ENCODE measurements around the gene PPIB.
"Not testable (repeated sequence)": the region's sequence is repeated elsewhere in the genome, so short reads cannot be mapped to it uniquely, and the experiment has no call there.

Gene PPIB

DNA sequence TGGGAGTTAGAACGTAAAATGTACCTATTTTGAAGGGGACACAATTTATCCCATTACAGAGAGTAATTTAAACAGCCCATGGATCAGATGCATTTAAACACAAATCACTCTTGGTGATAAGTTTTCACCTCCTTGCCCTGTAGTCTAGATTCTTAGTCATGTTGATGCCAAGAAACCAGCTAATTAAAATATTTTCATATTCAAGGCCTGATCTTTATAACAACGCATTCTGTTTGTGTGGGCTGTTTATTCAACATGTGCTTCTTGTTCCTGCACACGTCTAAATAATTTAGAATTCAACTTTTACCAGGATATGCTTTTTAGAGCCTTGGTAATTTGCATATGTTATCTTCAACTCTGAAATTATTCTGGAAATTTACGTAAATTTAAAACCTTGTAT is 41.2 kb downstream of the PPIB start:
- DNase-seq (ENCODE audit: low read depth), result no peak

DNA sequence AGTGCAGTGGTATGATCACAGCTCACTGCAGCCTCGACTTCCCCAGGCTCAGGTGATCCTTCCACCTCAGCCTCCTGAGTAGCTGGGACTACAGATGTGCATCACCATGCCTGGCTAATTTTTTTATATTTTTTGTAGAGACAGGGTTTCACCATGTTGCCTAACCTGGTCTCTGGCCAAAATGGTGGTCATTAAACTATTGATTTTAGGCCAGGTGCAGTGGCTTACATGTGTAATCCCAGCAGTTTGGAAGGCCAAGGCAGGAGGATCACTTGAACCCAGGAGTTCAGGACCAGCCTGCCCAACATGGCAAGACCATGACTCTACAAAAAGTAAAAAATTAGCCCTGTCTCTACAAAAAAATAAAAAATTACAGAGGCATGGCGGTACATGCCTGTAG is 42.5 kb downstream of the PPIB start:
- H3K4me3 ChIP-seq (ENCODE audit: low read depth, low read length); DNase-seq (ENCODE audit: low read depth): not testable (repeated sequence)

More for the DNA sequence above, 41.2 kb downstream of the PPIB start:
- TF ChIP-seq, protein P1, sequence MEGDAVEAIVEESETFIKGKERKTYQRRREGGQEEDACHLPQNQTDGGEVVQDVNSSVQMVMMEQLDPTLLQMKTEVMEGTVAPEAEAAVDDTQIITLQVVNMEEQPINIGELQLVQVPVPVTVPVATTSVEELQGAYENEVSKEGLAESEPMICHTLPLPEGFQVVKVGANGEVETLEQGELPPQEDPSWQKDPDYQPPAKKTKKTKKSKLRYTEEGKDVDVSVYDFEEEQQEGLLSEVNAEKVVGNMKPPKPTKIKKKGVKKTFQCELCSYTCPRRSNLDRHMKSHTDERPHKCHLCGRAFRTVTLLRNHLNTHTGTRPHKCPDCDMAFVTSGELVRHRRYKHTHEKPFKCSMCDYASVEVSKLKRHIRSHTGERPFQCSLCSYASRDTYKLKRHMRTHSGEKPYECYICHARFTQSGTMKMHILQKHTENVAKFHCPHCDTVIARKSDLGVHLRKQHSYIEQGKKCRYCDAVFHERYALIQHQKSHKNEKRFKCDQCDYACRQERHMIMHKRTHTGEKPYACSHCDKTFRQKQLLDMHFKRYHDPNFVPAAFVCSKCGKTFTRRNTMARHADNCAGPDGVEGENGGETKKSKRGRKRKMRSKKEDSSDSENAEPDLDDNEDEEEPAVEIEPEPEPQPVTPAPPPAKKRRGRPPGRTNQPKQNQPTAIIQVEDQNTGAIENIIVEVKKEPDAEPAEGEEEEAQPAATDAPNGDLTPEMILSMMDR (IDR thresholded peaks at IDR 0.05; ENCODE audit: low read depth, low read length, missing control alignments), result no peak
- no peak overlapping the region for H3K4me3 ChIP-seq (ENCODE audit: low read depth, low read length)

DNA sequence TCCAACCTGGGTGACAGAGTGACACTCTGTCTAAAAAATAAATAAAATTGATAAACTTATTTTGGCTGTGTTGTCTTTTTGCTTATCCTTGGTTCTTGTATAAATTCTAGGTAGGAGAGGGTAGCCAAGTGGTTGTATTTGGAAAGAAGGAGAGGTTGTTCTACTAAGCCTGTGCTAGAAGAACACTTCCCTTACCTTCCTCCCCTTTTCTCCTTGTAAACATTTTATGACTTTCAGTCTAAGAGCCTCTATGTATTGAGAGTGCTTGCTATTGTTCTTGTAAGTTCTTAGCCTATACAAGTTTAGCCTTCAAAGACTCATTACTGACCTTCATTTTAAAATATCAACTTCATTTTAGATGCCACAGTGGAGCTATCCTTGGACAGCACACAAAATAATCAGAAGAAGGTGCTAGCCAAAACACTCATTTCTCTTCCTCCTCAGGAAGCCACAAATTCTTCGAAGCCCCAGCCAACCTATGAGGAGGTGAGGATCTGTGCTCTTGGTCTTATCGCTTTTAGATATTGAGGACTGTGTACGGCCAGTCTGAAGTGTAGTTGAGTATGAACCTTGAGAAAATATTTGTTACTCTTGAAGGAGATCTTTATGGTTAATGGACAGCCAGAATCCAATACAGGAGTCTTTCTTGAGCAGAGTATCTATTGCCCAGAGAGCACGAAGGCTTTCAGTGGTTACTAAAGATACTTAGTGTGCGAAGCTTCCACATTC is 44.9 kb downstream of the PPIB start:
- no peak for DNase-seq (ENCODE audit: low read depth)
- TF ChIP-seq, protein P1 (IDR thresholded peaks at IDR 0.05; ENCODE audit: low read depth, low read length, missing control alignments), result no peak
- H3K4me3 ChIP-seq (ENCODE audit: low read depth, low read length), result no peak overlapping the region

DNA sequence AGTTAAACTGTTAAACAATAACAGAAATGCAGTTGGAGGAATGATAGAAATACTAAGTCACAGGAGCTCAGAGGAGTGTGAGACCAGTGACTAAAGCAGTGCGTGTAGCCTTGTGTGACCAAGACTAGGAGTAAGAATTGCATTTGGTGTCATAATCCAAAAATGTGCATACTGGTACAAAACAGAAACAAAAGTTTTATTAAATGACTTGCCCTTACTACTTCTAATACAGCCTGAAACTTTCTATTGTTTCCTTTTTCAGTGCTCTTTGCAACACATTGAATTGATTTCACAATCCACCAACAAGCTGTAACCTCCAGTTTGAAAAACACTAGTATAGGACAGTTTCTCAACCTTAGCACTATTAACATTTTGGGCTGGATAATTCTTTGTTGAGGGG is 49.9 kb downstream of the PPIB start:
- no peak for DNase-seq (ENCODE audit: low read depth)
- H3K4me3 ChIP-seq (ENCODE audit: low read depth, low read length), result no peak overlapping the region
- TF ChIP-seq, protein P1 (IDR thresholded peaks at IDR 0.05; ENCODE audit: low read depth, low read length, missing control alignments), result no peak

DNA sequence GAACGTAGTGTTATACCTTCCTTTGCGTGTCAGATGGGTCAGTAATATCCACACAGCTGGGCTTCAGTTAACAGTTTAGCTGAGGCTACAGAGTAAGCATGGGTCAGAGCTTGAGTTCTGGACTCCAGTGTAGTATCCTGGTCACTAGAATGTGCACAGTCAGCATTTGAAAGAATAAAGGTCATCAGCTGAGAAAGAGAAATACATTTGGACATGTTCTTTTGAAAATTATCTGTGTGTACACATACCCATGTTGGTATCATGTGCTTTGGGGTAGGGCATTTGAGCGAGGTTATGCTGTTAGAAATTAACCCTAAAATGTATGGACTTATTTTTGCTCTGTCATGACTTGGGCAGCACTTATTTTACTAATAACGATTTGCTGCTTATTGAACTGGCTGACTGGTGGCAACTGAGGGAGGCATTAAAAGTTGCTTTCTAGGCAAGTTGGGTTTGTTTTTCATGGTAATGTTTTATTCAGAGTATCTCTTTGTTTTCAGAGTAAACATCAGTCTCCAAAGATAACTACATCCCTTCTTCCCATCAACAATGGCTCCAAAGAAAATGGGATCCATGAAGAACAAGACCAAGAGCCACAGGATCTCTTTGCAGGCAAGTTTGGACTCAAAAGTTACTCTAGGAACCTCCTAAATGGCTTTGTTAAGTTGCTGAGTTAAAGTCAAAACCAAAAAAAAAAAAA is 50.6 kb downstream of the PPIB start:
- TF ChIP-seq, protein P1 (IDR thresholded peaks at IDR 0.05; ENCODE audit: low read depth, low read length, missing control alignments), result no peak
- no peak overlapping the region for H3K4me3 ChIP-seq (ENCODE audit: low read depth, low read length)
- DNase-seq (ENCODE audit: low read depth), result no peak

DNA sequence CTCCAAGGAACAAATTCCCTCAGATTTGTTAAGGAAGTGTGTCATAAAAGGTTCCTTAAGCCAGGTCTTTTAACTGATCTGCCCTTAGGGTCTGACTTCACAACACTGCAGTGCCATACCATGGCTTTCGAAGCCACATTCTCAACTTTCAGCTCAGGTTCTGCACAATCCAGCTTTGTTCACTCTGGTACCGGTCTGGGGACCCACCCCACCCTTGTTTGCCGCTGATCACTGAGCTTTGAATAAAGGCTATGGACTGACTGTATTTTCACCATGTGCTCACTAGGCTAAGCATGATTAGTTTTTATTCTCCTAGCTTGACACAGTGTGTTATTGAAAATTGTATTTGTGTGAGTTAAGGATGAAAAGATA is 51.2 kb downstream of the PPIB start:
- DNase-seq (ENCODE audit: low read depth), result no peak
- H3K4me3 ChIP-seq (ENCODE audit: low read depth, low read length), result no peak overlapping the region
- TF ChIP-seq, protein P1 (IDR thresholded peaks at IDR 0.05; ENCODE audit: low read depth, low read length, missing control alignments), result no peak

DNA sequence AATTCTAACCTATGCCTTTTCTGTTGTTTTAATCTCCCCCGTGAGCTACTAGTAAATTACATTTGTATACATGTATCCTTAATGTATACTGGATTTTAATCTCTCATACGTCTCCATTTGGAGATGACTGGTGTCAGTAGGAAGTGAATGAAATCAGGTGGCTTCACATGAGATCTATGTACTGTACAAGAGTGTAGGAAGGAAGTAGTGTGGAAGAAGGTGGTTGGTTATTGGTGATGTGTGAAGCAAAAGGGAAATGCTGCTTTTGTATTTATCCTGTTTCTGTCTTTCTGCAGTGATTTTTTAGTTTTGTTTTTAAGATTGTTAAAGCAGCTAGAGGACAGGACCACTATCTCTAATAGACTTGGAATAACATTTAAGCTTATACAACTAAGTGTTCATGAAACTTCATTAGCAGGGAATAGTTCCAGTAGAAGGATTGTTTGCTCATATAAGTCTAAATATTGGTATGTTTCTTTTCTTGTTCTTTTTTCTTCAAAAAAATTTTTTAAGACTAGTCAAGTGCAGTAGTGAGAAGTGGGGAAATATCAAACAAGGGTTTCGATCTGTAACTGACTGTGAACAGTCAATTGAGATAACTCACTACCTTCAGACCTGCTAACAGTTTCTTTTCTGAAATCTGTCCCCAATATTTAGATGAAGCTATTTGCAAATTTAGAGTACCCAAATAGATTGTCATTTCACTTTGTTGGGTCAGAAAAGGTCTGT is 51.7 kb downstream of the PPIB start:
- H3K4me3 ChIP-seq (ENCODE audit: low read depth, low read length), result no peak overlapping the region
- DNase-seq (ENCODE audit: low read depth), result no peak
- TF ChIP-seq, protein P1 (IDR thresholded peaks at IDR 0.05; ENCODE audit: low read depth, low read length, missing control alignments), result no peak

DNA sequence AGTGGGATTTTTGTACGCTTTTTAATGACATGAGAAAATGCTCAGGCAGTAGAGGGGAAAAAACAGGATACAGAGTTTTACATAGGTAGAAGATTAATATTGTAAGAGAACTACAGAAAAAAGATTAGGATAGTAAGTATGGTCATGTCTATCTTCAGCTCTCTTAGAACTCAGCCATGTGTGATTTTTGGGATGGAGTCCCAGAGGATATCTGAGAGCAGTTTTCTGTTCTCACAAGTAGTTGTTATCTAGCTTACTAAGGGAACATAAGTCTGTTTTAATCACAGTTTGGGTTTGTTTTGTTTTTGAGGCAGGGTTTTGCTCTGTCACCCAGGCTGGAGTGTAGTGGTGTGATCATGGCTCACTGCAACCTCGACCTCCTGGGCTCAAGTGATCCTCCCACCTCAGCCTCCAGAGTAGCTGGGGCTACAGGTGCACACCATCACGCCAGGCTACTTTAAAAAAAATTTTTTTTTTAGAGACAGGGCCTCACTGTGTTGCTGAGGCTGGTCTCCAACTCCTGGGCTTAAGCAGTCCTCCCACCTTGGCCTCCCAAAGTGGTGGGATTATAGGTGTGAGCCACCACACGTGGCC is 52.6 kb downstream of the PPIB start:
- DNase-seq (ENCODE audit: low read depth); H3K4me3 ChIP-seq (ENCODE audit: low read depth, low read length): not testable (repeated sequence)
